GM19240 (cell line): ENCODE measurements around the gene DET1.
"Not testable (repeated sequence)": the region's sequence is repeated elsewhere in the genome, so short reads cannot be mapped to it uniquely, and the experiment has no call there.

Experiments
- DNase-seq: peaks from one replicate; pipeline ENCODE4 v3.0.0; 2011; ENCODE audit warnings: low spot score; ENCODE audit not compliant: insufficient read length

DET1 gene

GRCh38 chr15:88541111-88541510 lies 5.4 kb downstream of the DET1 start:
- not testable (repeated sequence) for DNase-seq

DNA sequence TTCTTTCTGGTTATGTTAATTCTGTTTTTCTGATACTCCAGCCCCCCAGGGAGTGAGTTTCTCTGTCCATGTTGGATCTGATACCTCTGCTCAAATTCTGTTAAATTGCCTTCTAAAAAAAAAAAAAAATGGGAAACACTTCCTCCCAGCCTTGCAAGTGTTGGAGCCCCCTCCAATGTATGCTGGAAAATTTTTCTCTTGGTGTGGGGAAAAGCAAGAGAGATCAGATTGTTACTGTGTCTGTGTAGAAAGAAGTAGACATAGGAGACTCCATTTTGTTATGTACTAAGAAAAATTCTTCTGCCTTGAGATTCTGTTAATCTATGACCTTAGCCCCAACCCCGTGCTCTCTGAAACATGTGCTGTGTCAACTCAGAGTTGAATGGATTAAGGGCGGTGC lies 6.1 kb downstream of the DET1 start:
- DNase-seq, result not testable (repeated sequence)

GRCh38 chr15:88539441-88539840 lies 7.0 kb downstream of the DET1 start:
- no peak for DNase-seq

GRCh38 chr15:88538972-88539371 lies 7.5 kb downstream of the DET1 start:
- DNase-seq, result no peak

GRCh38 chr15:88537591-88538317 lies 8.7 kb downstream of the DET1 start:
- DNase-seq, result no peak

DNA sequence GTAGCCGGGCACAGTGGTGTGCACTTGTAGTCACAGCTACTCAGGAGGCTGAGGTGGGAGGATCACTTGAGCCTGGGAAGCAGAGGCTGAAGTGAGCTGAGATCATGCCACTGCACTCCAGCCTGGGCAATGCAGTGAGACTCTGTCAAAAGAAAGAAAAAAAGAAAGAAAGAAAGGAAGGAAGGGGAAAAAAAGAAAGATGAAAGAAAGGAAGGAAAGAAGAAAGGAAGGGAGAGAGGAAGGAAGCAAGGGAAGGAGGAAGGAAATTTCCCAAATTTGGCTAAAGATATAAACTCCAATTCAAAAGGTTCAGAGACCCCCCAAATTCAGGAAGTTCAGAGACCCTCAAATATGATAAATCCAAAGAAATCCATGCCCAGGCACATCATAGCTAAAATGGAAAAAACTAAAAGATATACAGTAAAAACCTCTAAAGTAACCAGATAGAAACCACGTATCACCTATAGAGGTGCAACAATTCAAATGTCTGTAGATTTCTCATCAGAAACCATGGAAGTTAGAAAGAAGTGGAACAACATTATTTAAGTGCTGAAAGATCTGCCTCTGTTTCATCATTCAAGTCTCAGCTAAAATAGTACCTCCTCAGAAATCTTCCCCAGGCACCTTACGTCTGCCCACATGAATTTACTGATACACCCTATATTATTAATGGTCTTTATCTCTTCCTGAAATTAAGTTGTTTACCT lies 10.7 kb downstream of the DET1 start:
- no peak for DNase-seq

- DNase-seq, result no peak
Observed at GRCh38 chr15:88535100-88535499, 11.4 kb downstream of the DET1 start.

- no peak for DNase-seq
Observed at GRCh38 chr15:88533376-88533775, 13.1 kb downstream of the DET1 start.

DNA sequence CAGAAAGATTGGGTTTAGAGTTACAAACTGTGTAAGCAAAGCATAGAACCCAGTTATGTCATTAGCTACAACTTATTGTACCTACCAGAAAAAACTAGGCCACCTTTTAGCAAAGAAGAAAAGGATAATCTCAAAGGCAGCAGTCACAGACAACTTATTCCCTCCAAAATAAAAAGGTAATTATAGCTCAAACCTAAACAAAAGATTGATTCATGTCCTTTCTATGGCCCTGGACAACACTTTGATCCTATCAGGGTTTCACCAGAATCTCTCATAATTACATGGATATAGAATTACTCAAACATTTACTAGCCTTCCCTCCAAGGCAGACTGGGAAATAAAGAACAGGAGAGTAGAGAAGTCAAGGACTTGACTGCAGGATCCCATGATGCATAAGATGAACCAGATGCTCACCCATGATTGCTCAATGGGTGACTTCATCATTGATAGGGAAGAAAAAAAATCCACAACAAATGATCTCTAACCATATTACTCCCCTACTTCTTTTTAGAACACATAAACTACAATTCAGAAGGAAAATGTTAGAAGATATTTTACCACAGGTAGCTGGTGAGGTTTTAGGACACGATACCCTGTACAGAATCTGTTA lies 17.4 kb downstream of the DET1 start:
- DNase-seq, result no peak

DNA sequence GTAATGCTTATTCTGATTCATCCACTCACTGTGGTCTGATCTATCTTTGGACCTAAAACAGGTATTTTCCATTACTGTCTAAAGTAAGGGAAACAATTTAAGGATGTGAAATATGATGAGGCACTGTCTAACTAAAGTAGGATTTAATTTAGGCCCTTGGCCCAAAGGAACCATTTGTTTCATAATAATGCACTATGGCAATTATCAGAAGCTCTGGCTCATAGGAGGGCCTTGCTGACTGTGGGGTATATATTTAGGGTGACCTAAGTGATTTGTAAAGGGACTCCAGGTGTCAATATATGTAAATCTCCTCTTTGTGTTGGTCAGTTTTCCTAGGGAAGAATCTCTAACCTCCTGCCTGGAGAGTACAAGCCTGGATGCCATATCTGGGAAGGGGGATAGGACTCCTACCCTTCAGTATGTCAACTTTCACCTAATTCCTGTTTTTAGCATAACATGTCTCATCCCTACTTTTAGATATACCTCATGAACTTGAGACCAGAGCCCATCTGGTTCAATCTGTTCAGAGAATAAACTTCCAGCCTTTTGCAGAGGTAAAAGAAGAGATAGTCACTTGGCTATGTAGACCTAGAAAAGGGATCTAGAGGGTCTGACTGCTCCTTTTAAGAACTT lies 20.1 kb downstream of the DET1 start:
- DNase-seq, result no peak

DNA sequence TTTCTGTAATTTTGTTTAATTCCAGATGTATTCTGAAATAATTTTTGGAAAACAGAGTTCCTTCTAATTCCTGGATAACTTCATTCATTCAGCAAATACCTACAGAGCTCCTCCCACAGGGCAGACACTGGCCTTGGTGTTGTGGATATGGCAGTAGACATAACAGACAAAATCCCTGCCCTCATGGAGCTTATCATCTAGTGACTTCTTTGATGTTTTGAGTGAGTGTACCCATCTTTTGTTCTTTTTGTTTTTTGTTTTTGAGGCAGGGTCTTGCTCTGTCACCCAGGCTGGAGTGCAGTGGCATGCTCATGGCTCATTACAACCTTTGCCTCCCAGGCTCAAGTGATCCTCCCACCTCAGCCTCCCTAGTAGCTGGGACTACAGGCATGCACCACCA lies 21.1 kb downstream of the DET1 start:
- no peak for DNase-seq

GRCh38 chr15:88524094-88524493 lies 22.4 kb downstream of the DET1 start:
- DNase-seq, result not testable (repeated sequence)

DNA sequence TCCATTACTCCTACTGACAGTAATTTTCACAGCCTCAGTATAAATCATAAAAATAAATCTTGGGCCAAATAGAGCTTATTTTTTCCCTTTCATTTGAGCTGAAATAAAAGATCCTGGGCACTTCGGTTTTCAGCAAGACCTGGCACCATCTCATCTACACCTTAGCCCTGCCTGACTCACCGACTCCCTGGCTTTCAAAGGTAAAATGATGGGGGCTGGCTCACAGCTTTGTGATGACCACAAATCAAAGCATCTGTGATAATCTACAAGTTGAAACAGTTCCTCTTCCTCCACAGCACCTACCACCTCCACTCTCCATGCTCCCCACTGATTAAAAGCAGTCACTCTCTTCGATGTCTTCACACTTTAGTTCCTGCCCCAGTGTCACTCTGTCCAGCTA lies 27.6 kb downstream of the DET1 start:
- no peak for DNase-seq

DNA sequence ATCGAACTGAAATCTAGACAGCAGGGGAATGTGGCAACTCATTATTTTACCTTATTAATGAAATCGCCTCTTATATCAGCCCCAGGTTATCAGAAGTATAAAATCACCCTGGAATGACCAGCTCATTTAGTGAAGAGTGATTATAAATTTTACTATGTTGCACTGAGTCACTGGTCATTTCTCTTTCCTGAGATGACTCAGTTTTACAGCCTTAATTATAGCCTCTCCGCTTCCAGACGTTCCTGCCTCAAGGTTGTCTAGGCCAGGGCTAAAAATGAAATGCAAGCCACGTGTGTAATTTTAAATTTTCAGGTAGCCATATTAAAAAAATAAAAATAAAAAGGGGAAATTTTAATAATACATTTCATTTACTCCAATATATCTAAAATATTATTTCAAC lies 33.3 kb downstream of the DET1 start:
- no peak for DNase-seq

GRCh38 chr15:88512601-88513000 lies 33.9 kb downstream of the DET1 start:
- DNase-seq, result no peak

- no peak for DNase-seq
Observed at GRCh38 chr15:88512078-88512477, 34.4 kb downstream of the DET1 start.

GRCh38 chr15:88511161-88511560 lies 35.3 kb downstream of the DET1 start:
- no peak for DNase-seq

DNA sequence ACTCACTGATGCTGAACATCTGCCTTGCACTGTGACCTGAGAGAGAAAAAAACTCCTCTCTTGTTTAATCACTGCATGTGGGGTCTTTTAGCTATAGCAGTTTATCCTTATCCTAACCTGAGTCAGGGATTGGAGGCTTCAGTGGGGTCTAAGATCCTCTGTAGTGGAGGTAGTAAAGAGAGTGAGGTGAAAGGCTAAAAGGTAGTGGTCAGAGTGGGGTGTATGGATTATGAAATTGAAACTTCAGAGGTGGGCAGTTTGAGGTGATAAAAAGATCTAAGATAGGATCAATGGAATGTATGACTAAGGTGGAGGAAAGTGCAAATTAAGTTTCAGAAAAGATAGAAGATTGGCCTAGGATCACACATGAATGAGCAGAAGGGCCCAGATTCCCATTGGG lies 36.5 kb downstream of the DET1 start:
- no peak for DNase-seq

GRCh38 chr15:88509321-88509720 lies 37.2 kb downstream of the DET1 start:
- no peak for DNase-seq

- DNase-seq, result no peak
Observed at GRCh38 chr15:88506628-88507027, 39.9 kb downstream of the DET1 start.

GRCh38 chr15:88505721-88506120 lies 40.8 kb downstream of the DET1 start:
- DNase-seq, result no peak

GRCh38 chr15:88504445-88504844 lies 42.0 kb downstream of the DET1 start:
- DNase-seq, result no peak
